OCI-M2 (cell line): ENCODE measurements around the gene NEMP2.
A peak's percentile ranks its signal among the peaks of the same experiment; 100 is the strongest.

Experiments
- DNase-seq: peaks from one replicate; lab custom pipeline; 2025; ENCODE audit not compliant: unreplicated experiment; lab: John Stamatoyannopoulos, UW

The NEMP2 gene

DNA sequence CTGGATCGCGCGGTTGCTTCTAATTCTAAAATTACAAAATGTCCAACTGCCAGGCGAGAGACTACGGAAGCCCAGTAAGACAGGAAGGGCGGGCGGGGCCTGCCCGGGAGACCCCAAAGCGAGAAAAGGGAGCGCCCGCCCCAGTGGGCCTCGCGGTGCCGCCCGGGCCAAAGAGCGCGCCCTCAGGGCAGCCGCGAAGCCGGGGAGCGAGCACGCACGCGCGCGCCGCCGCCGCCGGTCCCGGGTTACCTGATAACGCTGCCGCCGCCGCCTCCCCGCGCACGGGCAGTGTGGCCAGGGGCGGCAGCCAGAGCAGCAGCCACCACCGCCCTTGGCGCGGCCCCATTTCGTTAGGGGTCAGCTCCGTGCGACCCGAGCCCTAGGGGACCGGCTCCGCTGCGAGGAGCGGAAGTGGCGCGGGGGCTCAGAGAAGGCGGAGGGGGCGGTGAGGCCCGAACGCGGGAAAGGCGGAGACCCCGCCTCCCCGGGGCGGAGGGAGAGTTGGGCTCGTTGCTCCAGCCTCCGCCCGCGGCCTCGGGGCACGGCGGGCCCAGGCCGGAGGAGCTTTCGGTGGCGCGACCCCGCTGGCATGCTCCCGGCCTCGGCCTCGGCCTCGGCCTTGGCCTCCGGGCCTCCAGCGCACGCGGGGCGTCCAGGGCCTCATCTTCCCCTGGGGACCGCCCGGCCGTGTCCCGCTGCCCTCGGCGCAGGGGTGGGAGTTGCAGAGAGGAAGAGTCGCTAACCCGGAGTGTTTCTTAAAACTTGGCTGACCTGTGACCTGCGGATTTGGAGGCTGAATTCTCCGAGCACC, at the start of gene NEMP2:
TSS of gene NEMP2 (minus strand) at position 413 of the 811 bp plus-strand sequence. CDS start at position 346, 67 bp downstream.
- DNase-seq = peak; percentile 78

DNA sequence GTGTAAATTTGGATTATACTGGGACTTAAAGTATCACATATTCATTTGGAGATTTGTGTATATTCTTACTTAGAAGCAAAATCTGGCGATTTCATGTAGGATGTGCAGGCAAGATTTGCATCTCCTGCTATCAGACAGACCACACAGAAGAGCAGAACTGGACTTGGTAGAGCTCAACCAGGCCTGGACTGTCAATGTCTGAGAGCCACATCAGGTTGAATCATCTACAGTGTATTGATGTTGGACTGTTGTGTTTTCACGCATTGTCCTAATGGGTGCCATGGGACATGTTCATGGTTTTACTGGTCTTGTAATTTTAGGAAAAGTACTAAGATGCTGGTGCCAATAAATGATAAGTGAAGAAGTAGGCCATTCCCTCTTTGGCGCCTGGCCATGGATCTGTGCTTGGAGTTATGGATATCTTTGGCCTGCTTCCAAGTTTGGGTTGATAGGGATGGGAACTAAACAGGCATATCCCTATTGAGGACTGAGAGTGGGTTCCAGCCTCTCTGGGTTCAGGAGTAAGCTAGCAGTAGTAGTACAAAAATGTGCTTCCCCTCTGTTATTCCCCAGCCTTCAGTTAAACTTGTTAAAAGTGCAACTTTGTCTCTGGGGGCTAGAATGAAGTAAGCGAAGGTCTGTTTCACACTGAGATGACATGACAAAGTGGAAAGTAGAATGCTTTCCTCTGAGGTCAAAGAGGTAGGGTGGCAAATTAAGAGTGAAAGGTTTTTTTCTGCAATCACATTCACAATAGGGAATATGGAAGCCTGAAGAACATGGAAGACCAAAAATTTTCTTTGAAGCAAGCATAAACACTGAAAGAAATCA, 49.2 kb upstream of the NEMP2 start:
- no peak for DNase-seq

DNA sequence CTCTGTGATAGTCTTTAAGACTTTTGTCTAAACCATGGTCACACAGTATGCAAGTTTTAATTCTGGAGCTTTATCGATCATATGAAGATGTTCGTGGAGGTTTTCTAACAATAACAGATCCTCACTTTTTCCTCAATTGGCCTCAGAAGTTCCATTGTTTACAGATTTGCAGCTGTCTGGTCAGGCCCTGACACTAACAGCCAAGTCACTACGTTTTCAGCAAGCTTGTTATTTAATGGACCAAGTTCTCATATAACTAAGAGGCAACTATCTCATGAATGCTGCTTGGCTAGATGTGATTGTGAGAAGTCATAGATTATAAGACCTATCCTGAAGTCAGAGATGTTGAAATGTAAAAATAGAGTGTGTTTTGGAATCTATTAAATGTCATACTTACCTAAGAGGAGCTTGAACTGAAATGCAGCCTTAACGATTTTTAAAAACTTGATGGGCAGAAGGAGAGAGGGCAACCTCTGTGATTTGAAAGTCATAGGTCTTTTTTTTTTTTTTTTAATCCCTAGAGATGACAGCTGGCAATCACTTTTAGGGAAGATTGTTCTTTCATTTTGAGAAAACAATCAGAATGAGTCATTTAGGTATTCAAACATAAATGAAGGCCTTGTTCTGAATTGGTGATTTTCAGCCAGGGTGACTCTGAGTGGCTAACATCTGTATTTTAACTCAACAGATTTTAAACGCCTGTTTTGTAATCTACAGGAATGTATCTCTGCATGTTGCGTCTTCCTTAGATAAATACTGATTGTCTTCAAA, 48.4 kb upstream of the NEMP2 start:
- no peak for DNase-seq

DNA sequence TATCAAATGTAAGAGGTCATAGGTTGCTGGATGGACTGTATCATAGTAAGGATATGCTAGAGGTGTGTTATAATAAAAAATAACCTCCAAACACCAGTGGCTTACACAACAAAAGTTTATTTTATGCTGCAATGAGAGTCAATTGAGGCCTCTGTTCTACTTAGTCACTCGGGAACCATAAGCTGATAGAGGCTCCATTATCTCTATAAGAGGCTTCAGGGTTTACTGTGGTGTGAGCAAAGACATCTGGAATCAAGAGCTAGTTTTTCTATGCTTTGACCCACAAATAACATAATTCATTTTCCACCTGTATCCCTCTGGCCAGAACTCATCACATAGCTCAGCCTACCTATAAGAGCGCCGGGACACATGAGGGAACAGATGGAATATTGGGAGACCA, 47.5 kb upstream of the NEMP2 start:
- no peak for DNase-seq

GRCh38 chr2:190579915-190580846, 45.7 kb upstream of the NEMP2 start:
- DNase-seq = no peak

DNA sequence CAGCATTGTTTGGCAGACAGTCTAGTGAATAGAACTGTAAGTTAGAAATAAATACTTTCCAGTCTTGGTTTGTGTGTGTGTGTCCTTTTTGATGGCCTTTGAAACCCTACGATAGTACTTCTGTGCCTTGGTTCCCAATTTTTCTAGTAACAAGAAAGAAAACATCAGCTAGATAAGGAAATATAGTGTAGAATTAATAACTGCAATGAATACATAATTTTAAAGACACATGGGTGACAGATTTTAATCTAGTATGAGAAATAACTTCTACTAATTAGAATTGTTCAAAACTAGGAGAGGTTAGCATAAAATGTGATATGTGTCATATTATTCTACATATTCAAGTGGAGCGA, 44.5 kb upstream of the NEMP2 start:
- DNase-seq = no peak

- DNase-seq = peak; percentile 39
Observed at GRCh38 chr2:190578158-190579057, 43.9 kb upstream of the NEMP2 start.

- DNase-seq = no peak
Observed at GRCh38 chr2:190576573-190576972, 42.1 kb upstream of the NEMP2 start.

DNA sequence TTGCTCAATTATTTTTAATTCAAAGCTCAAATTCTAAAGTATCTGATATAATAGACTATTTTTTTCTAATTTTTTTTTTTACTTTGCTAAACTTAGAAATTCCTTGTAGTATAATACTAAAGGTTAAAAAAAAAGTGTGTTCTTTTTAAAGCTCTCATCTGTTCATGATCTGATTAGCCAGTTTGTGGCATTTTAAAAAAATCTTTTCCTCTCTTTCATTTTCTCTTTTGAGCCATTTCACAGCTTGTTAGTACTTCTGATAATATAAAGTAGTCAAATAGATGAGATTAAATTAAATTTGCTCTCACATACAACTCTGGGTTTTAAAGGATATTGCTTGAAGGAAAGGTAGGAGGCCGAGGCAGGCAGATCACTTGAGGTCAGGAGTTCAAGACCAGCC, 40.7 kb upstream of the NEMP2 start:
- no peak for DNase-seq

GRCh38 chr2:190574169-190574568, 39.6 kb upstream of the NEMP2 start:
- DNase-seq = no peak

DNA sequence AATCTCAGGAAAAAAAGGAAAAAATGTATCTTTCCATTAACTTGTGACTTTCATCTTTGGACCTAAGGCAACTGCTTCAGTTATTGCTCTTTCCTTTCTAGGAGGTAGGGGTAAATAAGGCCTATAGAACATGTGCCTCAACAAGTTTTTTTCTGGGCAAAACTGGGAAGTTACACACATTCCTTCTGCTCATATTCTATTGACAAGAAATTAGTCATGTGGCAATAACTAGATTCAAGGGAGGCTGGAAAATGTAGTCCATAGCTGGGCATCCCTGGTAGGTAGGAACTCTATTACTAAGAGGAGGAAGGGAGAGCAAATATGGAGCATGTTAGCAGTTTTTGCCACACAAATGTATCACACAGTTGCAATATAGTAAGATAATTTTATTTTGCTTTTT, 37.7 kb upstream of the NEMP2 start:
- DNase-seq = no peak

DNA sequence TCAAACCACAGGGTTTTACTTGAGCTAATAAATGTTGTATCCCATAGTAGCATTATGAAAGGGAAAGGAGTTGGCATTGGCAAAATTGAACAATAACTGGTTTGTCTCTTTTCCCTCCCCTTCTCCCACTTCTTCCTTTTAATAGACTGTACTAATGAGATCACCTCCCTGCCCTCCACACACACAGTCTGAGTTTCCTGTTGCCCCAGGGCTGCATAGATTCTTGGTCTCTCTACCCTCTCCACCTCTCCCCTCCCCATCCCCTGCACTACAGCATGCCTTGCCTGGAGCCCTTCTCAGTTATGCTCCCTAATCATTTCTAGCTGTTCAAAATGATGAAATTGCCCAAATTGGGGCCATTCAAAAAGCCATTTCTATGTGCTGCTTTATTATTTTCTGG, 37.2 kb upstream of the NEMP2 start:
- no peak for DNase-seq

- DNase-seq = no peak
Observed at GRCh38 chr2:190570871-190571270, 36.3 kb upstream of the NEMP2 start.

GRCh38 chr2:190569994-190570755, 35.7 kb upstream of the NEMP2 start:
- DNase-seq = no peak

GRCh38 chr2:190564838-190565237, 30.3 kb upstream of the NEMP2 start:
- no peak for DNase-seq

DNA sequence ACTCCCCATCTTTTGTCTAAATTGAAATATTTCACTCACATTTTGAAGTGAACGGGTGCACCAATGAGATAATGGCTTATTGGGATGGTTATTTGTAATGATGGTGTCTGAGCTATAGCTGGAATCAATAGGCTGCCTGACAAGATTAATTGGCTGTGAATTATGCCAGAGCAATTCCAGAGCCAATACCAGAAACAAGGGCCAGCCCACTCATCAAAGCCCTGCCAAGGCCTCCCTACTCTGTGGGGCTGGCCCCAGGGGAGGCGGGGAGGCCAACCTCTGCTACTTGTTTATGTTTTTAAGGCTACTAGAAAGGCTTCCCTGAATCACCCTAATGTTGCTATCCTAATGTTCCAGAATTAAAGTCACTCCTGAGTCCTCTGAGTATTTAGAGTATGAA, 29.1 kb upstream of the NEMP2 start:
- DNase-seq = no peak

DNA sequence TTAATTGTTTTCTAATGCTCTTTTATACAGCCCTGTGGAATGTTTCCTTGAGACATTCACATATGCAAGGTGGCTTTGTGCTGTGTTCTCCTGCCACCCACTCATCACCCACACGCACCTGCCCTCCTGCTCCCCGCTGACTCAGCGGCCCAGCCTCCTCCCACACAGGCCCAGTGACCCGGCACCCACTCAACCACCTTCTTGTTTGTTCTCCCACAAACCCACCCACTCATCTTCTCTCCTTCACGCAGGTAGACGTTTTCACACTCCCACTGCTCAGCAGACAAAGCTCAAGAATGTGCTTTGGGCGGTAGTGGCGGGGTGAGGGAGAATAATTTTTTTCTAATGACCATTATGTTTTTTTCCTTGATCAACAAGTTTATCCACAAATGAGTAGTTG, 28.6 kb upstream of the NEMP2 start:
- DNase-seq = no peak

DNA sequence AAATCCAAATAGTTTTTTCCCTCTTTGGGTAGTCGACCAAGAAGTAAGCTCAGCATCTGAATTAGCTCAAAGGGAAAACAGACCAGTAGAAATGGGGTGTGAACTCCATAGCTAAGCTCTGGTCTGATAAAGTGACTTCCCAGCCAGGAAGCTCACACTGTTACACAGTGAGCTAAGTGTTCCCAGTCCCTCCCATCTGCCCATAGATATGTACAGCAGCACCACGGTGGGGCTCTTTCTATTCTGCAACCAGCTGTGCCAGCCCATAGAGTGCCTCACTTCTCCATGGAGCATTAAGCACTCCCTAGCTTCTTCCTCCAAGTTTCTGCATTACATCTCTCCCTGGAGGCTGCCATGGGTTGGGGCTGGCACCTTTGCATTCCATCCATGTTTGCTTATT, 27.6 kb upstream of the NEMP2 start:
- no peak for DNase-seq

GRCh38 chr2:190561094-190561493, 26.6 kb upstream of the NEMP2 start:
- no peak for DNase-seq
